Fibroblast of the conjunctiva (primary cell): Measurements from ENCODE around the gene TRHDE.

Experiments
- DNase-seq: peaks from one replicate; pipeline ENCODE4 v3.0.0-alpha.2; 2010; ENCODE audit warnings: low read depth

Gene TRHDE, protein sequence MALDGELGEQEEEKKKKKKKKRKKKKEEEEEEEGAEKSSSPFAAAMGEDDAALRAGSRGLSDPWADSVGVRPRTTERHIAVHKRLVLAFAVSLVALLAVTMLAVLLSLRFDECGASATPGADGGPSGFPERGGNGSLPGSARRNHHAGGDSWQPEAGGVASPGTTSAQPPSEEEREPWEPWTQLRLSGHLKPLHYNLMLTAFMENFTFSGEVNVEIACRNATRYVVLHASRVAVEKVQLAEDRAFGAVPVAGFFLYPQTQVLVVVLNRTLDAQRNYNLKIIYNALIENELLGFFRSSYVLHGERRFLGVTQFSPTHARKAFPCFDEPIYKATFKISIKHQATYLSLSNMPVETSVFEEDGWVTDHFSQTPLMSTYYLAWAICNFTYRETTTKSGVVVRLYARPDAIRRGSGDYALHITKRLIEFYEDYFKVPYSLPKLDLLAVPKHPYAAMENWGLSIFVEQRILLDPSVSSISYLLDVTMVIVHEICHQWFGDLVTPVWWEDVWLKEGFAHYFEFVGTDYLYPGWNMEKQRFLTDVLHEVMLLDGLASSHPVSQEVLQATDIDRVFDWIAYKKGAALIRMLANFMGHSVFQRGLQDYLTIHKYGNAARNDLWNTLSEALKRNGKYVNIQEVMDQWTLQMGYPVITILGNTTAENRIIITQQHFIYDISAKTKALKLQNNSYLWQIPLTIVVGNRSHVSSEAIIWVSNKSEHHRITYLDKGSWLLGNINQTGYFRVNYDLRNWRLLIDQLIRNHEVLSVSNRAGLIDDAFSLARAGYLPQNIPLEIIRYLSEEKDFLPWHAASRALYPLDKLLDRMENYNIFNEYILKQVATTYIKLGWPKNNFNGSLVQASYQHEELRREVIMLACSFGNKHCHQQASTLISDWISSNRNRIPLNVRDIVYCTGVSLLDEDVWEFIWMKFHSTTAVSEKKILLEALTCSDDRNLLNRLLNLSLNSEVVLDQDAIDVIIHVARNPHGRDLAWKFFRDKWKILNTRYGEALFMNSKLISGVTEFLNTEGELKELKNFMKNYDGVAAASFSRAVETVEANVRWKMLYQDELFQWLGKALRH

GRCh38 chr12:72272091-72272661, at the start of gene TRHDE:
TSS of gene TRHDE (plus strand) at chr12:72272370. CDS start at chr12:72272644, 274 bp downstream.
- DNase-seq: no peak

DNA sequence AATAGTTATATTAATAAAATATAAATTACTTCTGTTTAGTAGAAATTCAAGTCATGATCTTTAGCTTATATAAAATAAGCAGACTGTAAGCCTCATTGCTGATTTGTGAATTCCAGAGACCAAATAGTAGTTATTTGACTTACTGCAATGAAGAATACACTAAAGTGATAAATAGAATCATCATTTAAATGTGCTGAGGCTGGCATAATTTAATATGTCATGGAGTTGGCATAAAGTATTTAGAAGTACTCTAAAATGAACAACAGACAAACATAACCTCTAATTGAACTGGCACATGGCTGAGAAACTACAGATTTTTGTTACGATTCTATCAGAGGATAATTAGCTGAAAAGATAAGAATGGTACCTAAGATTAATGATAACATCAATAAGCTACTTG, 45.7 kb upstream of the TRHDE start:
- DNase-seq: no peak

DNA sequence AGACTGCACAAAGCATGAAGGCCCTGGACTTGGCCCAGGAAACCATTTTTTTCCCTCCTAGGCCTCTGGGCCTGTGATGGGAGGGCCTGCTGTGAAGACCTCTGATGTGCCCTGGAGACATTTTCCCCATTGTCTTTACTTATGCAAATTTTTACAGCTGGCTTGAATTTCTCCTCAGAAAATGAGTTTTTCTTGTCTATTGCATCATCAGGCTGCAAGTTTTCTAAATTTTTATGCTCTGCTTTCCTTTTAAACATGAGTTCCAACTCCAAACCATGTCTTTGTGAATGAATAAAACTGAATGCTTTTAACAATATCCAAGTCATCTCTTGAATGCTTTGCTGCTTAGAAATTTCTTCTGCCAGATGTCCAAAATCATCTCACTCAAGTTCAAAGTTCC, 43.7 kb upstream of the TRHDE start:
- no peak for DNase-seq

GRCh38 chr12:72230589-72230988, 41.6 kb upstream of the TRHDE start:
- peak; percentile 36 for DNase-seq

- no peak for DNase-seq
Observed at GRCh38 chr12:72234886-72235285, 37.3 kb upstream of the TRHDE start.

DNA sequence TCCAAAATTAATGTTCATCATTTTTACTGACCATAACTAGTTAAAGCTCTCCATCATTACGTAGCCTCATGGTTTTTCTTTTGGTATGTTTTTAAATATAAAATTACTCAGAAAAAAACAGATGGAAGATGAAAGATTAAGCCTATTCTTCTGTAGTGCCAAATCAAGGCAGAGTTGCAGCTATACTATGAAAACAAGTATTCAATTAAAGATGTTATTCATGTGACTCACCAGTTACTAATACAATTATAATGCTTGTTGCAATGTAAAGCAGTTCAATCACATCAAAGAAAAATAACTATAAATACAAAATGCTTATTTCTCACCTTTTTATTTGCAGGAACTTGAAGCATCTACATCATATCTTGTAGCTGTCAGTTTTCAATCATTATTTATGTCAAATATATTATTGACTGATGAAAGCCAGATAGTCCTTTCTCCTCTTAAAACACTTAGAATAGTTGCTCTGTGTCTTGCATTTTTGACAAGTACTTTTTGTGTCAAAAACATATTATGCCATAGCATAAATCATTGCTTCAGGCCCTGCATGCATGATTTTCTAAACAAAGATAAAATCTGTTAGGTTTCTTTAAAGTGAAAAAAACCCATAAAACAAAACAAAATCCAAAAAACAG, 36.0 kb upstream of the TRHDE start:
- no peak for DNase-seq

DNA sequence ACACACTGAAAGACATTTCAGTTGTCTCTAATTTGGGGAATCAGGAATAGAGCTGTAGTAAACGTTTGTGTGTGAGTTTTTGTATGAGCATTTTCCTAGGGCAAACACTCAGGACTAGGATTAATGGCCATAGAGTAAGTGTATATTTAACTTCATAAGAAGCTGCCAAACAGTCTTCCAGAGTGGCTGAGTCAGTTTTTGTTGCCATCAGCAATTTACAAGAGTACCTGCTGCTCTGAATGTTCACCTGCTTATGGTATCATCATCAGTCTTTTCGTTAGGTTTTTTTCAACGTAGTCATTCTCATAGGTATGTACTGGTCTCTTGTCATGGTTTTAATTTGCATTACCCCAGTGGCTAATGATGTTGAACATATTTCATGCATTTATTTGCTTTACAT, 30.6 kb upstream of the TRHDE start:
- no peak for DNase-seq

GRCh38 chr12:72242946-72243345, 29.2 kb upstream of the TRHDE start:
- DNase-seq: no peak

DNA sequence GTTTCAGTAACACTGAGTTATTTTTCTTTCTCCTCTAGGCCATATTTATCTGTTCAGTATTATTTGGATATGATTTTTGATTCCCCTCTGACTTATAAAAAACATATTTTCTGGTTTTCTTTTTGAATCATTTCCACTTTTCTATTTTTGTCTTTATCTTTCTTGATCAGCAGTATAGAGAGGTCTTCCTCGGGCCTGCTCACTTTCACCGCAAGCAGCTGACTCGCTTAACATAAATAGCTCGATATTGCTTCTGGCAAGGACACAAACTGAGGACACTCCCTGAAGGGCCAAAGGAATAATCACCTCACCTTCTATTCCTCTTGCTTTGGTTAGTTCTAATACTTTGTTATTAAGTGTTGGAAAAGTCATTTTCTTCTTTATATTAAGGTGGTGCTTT, 25.8 kb upstream of the TRHDE start:
- DNase-seq: no peak

DNA sequence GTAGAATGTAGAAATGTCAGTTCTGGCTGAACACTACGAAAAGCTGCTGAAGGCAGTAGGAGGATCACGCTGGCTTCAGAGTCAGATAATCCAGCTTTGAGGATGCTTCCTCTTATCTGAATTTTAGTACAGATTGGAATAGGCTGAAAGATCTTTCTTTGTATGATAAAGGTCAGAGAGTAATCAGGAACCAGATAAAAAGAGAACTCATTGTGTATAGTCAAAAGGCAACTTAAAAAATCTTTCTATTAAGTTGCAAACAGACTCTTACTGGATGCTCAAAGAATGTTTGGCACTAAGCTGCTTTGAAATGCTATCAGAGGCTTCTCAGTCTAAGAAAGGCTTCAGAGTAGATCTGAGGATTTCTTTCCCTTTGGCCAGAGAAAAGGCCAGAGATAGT, 21.8 kb upstream of the TRHDE start:
- DNase-seq: no peak

- DNase-seq: no peak
Observed at GRCh38 chr12:72256725-72257124, 15.4 kb upstream of the TRHDE start.

DNA sequence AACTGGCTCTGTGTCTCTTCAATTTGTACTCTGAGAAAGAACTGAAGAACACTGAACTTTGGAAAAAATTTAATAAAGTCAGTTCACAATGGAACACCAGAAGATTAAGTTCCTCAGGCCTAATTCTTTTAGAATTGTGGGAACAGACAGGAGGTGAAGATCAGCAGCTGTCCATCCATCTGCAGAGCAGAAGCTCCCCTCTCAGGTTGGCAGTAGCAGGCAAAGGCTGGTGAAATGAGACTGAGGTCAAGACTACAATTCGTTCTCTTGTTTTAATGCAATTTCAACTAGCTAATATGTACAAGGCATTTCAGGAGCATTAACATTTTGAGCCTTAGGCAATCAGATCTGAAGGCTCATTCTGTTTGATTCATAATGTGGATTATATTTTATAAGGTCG, 10.3 kb upstream of the TRHDE start:
- DNase-seq: no peak

GRCh38 chr12:72264548-72265175, 7.5 kb upstream of the TRHDE start:
- DNase-seq: no peak

DNA sequence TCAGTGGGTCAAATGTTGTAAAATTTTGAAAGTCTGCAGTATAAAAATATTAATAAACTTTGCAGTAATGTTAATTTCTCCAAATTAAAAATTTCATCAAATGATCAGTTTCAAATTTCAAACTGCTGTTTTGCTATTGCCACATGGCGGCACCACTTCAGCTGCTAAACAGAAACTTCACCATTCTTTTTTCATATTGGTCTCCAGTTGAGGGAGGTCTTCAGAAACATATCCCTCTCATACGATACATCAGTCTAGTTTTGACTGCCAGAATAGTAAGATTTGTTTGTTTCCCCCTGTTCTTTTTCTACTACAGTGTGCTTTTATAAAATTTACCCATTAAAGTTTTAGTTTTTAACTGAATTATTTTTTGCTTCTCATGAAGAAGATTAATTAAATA, 4.2 kb upstream of the TRHDE start:
- DNase-seq: no peak

DNA sequence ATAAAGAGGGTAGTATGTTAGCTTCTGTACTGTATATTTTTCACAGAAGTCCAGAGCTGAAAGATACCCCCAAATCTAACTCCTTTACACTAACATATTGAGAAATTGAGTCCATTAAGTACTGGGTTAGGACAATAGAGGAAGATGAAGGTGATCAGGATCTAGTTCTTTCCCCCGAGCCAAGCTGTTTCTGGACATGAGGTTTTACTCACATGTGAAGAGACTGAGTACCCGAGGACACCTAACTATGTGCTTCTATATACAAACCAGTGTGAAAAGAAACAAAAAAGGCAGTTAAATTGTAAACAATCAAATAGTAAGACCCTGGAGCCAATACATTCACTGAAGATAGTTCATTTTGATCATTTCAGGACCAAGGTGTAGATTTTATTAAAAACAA, 3.8 kb upstream of the TRHDE start:
- no peak for DNase-seq

DNA sequence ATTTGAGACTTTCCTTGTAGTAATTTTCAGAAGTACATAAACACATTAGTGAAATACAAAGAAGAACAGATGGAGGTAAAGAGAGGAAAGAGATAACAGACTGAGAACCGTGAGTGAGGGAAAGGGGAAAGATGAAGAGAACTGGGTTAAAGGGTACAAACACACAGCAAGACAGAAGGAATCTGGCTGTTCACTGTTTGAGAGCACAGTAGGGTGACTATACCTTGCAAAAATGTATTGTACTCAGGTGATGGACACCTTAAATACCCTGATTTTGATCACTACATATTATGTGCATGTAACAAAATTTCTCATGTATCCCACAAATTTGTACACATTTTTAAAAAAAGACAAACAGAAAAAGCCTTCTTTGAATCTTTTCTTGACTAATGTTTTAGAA, 2.7 kb upstream of the TRHDE start:
- DNase-seq: no peak

DNA sequence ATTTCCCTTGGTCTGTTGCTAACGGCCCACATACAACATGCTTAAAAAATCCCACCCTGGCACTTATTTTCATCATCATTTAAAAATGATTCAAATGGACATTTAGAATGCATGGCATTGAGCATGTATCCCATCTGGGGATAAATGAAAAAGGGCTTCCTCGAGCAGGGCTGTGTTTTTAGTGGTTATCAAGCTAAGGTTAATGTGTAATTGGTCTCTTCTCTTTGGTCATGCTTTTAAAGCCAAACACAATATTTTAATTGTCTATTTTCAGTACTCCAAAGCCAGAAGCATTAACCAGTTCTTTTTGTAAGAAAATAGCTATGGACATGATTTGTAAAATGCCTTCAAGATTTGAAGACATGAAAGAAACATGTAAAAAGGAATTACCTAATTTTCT, 1.9 kb upstream of the TRHDE start:
- DNase-seq: no peak

- no peak for DNase-seq
Observed at GRCh38 chr12:72270961-72271360, 1.2 kb upstream of the TRHDE start.

DNA sequence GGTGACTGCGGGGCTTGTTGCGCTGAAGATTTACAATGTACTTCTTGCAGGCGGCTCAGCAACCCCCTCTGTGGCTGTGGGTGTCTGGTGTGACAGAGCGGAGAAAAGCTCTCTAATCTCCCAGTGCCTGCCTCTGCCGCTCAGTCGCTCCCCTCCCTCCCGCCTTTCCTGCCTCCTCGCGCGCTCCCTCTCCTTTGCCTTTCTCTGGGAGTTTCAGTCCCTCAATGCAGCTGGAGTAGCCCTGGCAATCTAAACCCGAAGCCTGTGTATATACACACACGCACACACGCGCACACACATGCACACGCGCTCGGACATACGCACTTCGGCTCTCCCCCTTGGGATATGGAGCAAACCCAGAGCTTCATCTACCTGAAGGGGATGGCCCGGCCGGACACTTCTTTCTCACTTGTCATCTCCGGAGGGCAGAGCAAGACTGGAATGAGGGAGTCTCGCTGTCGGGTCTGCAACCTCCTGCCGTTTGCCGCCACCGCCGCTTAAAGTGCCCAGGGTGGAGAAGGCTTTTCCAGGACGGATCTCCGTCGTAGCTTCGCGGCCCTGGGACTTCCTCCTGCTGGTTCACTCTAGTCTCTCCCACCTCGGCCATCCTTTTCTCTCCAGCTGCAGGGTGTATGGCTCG, 599 bp upstream of the TRHDE start:
- no peak for DNase-seq

- no peak for DNase-seq
Observed at GRCh38 chr12:72272731-72273498, 745 bp downstream of the TRHDE start.
